HG03460 (cell line): ENCODE data around the gene MXD4.

ENCODE experiments used
- ATAC-seq: cut with Tn5 transposase; IDR thresholded peaks from one replicate; pipeline ENCODE4 v1.9.1; 2021; ENCODE audit not compliant: unreplicated experiment

MXD4 gene

GRCh38 chr4:2251795-2252529 is 9.9 kb downstream of the MXD4 start:
- no peak for ATAC-seq

- no peak for ATAC-seq
Observed at GRCh38 chr4:2251073-2251794, 10.7 kb downstream of the MXD4 start.

GRCh38 chr4:2250357-2251072 is 11.4 kb downstream of the MXD4 start:
- ATAC-seq: no peak

- ATAC-seq: no peak
Observed at GRCh38 chr4:2249526-2250356, 12.2 kb downstream of the MXD4 start.

DNA sequence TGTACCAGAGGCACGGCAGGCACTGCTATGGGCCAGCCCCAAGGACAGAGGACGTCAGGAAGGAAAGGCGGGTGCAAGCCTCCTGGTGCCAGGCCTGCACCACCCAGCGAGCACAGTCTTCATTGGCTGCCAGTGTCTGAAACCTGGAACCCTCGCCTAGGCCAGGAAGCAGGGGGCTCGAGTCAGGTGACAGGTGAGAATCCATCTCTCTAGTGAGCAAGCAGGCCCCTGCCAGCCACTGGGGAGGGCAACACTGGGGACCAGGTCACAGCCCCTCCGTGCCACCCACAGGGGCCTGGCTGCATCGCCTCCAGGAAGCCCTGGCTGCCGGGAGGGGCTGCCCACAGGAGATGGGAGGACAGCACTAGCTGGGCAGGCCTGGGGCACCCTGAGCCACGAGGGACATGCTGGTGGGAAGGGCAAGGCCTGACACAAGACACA is 13.1 kb downstream of the MXD4 start:
- no peak for ATAC-seq

GRCh38 chr4:2248044-2248780 is 13.7 kb downstream of the MXD4 start:
- ATAC-seq: no peak

DNA sequence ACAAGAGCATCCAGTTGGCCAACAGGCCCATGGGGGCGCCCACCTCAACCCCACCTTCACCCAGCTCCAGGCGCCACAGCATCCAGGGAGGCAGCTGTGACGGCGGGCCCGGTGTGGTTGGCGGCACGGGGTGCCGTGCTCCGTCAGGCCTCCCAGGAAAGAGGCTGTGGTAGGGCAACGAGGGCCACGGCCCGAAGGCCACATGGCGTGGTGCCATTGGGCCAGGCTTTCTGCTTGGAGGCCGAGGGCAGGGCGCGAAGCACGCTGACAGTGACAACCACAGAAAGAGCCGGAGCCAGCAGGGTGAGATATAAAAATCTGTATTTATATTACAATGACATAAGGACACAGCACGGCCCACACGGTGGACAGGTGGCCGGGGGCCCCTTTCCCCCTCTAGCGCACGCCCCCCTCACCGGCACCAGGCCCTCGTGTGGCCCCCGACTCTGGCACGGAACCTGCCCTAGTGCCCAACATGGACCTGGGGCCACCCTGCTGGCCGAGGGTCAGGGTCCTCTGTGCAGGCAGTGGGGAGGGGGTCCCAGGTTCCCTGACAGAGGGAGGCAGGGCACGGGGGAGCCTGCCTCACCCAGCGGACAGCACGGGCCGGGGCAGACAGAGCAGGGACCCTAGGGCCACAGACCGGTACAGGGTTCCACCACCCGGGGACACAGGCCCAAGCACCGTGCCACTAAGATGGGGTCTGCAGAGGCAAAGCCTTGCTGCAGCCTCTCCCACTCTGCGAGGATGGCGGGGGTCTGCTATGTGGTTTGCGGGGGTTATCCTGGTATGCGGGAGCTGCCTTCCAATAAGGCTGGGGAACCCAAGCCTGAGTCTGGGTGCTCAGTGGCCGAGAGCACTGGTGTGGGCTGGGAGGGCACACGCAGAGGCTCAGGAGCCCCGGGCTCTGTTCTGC is 14.5 kb downstream of the MXD4 start:
- no peak for ATAC-seq

DNA sequence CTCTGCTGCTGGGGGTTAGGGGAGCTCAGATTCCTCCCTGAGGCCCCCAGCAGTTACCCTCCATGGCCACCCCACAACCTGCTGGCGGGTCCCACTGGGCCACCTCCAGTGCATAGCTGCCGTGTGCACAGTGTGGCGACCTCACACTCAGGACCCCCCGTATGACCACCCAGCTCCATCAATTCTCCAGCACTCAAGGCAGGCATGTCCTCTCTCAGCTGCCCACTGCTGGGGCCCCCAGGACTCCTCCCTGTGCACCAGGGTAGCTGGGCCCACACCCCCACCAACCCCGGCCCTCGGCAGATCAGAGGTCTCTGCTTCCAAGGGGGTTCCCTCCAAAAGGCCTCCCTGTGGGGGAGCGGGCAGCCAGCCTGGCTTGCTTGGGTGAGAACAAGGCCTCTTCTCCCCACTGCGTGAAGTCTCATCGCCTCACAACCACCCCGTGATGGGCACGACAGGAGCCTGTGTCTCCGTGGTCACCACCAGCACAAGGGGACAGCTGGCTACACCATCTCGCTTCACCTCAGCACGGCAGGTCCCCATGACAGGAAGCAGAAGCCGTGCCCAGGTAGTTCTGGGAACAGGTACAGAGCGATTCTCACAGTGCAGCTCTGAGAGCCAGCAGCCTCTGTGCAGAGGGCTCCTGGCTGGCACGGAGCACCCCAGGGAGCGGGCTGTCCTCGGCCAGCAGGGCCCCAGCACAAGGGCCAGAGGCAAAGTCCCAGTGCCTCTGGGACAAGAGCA is 15.4 kb downstream of the MXD4 start:
- no peak for ATAC-seq

DNA sequence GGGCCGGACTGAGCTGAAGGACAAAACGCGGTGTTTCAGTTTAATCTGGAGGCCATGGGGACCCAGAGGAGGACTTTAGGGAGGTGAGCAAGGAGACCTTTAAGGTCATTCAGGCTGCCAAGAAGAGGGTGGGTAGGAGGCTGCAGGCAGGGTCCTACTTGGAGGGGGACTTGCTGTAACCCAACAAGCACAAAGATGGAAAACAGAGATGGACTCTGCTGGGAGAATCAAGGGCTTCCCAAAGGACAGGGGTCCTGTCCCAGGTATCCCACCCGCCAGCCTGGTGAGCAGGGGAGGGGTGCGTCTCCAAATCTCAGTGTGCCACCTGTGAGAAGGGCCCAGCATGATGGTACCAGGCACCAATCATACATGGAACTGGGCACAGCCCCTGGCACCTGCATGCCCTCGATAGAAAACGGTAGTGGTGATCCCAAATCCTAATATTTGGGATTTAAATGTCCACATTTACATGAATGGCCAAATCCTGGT is 16.1 kb downstream of the MXD4 start:
- ATAC-seq: no peak

DNA sequence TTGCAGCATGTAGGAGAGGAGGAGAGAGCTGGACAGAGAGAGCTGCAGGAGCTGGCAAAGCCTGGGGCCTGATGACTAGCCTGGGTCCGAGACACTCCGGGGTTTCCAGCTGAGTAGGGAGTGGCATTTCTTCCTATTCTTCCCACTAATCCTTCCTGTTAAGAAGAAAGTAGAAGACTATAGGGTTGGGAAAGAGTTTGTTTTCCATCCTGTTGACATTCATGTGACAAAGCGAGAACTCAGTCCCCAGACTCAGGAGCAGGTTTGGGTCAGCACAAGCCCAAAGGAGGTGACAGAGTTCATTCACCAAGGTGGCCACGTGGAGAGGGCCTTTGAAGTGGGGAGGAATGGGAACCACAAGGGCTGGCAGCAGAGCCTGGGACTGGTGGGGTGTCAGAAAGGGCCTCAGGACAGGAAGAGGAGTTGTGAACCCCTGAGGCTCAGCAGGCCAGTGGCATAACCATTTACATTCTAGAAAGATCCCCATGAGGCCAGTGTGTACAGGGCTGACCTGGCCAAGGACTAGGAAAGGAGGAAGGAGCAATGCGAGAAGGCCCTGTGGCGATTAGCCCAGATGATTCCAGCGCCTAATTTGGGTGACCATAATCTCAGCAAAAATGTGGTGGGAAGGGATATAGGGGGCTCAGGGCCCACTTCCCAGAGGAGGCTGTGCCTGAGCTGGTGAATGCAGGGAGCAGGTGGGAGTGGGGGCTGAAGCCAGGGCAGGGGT is 16.7 kb downstream of the MXD4 start:
- no peak for ATAC-seq

DNA sequence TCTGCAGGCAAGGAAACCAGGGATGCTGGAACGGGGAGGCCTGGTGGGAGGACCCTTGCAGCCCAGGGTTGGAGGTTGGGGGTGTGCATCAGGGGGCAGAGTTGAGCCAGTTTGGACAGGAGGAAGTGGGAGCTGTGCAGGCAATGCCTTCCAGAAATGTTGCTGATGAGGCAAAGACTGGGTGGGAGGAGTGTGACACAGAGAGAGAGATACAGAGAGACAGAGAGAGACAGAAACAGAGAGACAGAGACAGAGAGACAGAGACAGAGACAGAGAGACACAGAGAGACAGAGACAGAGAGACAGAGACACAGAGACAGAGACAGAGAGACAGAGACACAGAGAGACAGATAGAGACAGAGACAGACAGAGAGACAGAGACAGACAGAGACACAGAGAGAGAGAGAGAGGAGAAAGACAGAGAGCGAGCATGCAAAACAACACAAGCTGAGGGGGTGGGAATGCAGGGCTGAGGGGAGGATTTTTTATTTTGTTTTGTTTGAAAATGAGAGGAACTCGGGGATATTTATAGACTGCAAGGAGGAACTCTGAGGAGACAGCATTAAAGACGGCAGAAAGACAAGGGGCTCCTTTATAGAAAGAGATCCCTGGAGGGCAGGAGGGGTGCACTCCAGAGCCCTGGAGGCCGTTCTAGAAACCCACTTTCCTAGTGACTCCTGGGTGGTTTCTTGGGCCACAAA is 18.1 kb downstream of the MXD4 start:
- no peak for ATAC-seq

DNA sequence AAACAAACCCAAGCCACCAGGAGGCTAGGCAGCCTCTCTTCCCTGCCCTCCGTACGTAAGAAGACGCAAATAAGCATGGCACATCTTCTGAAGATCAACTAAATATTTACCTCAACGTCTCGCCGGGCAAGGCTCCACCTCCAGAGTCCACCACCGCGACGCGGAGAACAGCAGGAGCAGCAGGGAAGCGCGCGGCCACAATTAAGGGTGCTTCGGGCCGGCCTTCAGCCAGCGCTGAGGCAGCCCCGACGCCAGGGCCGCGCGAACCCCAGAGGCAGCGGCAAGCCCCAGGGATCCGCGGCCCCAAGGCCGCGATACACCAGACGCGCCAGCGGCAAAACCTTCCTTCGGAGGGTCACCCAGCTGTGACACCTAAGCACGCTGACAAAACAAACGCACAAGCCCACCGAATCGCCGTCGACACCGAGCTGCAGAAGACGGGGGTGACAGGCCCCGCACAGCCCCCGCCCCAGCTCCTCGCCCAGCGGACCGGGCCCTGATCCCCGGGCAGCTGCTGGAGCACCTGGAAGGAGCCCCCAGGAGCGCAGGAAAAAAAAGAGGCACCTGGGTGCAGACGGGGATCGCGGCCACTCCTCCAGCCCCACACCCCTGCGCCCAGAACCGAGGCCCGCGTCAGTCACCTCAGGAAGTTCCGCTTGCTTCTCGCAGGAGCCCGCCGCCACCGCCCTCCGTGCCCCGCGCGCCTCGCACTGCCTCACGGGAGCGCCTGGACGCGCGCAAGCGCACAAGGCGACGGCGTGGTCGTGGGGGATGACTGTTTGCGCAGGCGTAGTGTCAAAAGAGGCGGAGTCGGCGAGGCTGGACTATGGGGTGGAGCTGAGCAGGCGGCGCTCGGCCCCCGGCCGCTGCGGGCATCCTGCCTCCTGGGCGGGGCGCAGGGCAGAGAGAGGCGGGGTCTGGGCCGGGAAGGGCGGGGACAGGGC is 20.2 kb downstream of the MXD4 start, which contains the start of the genes HAUS3 and POLN:
Gene HAUS3, minus strand, starts transcription at position 712 of the 944 bp plus-strand sequence. CDS start 1,175 bp downstream, outside the sequence.
Gene POLN, minus strand, starts transcription at position 712 of the 944 bp plus-strand sequence. CDS start 12,890 bp downstream, outside the sequence.
- peak; percentile 87 for ATAC-seq

GRCh38 chr4:2241003-2241402 is 20.9 kb downstream of the MXD4 start:
- no peak for ATAC-seq

GRCh38 chr4:2236944-2237666 is 24.8 kb downstream of the MXD4 start:
- no peak for ATAC-seq

- no peak for ATAC-seq
Observed at GRCh38 chr4:2231082-2231481, 30.8 kb downstream of the MXD4 start.
